CD4-positive, alpha-beta T cell treated with Interleukin-6 for 4 hours (primary cell): ENCODE data around the gene SLC35G2.
A peak's percentile ranks its signal among the peaks of the same experiment; 100 is the strongest.
"Not testable (repeated sequence)": the region's sequence is repeated elsewhere in the genome, so short reads cannot be mapped to it uniquely, and the experiment has no call there.

Experiments
- DNase-seq: peaks from one replicate; pipeline ENCODE4 v3.0.0-alpha.2; 2020; ENCODE audit warnings: mixed read lengths

The SLC35G2 gene

DNA sequence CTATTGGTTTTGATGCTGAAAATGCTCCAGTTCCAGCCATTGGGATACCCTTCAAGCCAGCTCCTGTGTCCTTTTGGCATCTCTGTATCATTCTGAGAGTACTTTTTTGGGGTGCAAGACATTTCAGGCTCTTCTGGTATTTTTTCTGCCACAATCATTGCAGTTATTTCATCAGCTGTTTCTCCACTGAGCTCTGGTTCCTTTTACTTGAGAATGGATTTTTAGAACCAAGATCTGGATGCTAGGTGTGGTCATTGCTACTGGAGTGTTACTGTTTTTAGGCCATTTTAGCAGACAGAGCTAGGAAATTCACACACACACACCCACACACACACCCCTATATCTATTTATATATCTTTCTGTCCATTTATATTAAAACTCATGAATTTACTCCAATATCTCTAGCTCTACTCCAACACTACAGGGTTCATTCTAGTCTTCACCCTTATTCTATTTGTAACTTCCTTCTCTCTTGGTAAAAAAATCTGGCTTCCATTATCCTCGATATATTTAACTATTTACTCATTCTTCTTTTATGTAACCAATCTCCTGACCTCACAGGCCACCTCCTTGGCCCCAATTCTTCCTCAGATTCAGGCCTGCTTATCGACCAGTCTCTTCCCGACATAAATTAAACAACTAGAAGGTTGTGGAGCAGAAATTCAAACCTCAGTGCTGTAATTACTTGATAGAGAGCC lies 17.0 kb downstream of the SLC35G2 start:
- no peak for DNase-seq

- DNase-seq = no peak
Observed at GRCh38 chr3:136836511-136837156, 17.7 kb downstream of the SLC35G2 start.

- DNase-seq = no peak
Observed at GRCh38 chr3:136838641-136839555, 20.0 kb downstream of the SLC35G2 start.

- no peak for DNase-seq
Observed at GRCh38 chr3:136839556-136839931, 20.6 kb downstream of the SLC35G2 start.

DNA sequence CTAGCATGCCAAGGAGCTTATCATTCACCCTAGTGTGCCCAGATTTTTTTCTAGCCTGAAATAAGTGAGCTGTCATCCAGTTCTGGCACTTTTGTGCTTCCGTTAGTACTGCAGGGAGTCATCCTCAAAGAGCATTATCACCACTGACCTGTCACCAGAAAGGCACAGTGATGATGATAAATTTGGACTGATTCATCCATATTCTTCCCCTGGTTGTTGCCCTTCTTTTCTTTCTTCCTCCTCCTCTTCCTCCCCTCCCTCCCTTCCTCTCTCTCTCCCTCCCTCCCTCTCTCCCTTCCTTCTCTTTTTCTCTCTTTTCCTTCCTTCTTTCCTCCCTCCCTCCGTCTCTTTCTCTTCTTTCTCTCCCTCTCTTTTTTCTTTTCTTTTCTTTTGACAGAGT lies 21.3 kb downstream of the SLC35G2 start:
- DNase-seq = no peak

- DNase-seq = no peak
Observed at GRCh38 chr3:136842294-136842693, 23.4 kb downstream of the SLC35G2 start.

DNA sequence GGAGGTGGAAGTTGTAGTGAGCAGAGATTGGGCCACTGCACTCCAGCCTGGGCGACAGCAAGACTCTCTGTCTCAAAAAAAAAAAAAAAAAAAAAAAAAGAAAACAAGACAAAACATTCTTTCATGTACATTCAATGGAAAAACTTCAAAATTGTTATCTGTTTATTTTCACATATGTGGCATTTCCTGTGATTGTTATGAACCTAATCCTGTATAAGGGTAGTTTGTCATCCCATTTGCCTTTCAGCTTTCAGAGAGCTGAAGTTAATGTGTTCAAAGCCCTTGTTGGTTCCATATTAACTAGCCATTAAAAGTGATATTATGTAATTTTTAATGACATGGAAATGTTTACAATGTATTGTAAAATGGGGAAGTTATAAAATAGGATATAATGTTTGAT lies 25.8 kb downstream of the SLC35G2 start:
- DNase-seq = no peak

DNA sequence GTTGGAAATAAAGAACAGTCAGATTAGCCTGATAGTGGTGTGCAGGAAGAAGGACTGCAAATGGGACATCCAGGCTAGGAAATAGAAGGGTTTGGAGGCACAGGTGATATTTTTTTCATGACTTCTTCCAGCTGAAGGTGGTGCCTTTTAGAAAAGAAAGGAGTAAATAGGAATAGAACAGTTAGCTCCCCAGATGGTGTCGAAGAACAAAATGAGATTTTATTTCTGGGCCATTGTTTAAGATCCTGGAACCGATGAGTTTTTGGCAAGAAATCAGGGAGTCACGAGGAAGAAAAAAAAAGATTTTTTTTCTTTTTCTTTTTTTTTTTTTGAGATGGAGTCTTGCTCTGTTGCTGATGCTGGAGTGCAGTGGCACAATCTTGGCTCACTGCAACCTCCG lies 33.3 kb downstream of the SLC35G2 start:
- no peak for DNase-seq

DNA sequence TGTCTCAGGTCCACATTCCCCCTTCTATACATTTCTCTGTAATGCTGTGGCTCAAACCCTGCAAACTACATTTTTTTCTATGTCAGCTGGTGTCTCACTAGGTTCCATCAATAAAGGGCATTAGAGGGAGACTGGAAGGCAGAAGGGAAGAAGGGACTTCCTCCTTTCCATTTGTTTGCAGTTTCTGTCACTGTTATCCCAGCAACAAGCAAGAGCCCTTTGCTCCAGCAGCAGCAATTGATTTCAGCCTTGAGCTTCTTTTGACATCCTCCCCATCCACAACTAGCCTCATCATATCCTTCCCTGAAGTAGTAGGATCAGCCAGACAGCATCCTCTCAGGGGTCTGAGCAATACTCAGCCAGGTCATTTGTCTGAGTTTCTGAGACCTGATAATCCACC lies 37.7 kb downstream of the SLC35G2 start:
- no peak for DNase-seq

DNA sequence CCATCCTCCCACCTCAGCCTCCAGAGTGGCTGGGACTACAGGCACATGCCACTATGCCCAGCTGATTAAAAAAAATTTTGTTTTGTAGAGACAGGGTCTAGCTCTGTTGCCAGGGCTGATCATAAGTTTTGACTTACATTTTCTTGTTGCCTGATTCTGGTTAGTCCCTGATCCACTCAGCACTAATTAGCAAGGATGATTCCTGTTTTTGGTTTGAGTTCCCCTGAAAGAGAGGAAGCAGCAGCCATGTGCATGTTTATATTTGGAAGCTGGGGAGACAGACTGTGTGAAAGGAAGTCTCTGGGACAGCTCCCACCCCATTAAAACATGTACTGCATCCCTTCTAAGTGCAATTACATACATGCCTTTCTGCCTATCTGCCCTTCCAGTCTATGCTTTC lies 39.5 kb downstream of the SLC35G2 start:
- DNase-seq = no peak

DNA sequence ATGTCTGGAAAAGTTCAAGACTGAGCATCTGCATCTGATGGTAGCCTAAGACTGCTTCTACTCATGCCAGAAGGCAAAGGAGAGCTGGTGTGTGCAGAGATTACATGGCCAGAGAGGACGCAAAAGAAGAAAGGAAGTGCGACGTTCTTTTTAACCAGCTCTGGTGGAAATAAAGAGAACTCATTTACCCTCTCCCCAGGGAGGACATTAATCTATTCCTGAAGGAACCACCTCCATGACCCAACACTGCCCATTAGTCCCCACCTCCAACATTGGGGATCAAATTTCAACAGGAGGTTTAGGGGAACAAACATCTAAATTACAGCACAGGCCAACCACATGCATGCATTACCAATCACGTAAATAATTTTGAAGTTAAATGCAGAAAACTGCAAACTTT lies 41.6 kb downstream of the SLC35G2 start:
- no peak for DNase-seq

GRCh38 chr3:136861890-136862616 lies 43.1 kb downstream of the SLC35G2 start, which contains the start of gene NCK1:
Gene NCK1, plus strand, starts transcription at chr3:136862208. Its CDS starts 65,794 bp downstream, at chr3:136928002.
- peak; percentile 98 for DNase-seq

GRCh38 chr3:136862617-136863322 lies 43.8 kb downstream of the SLC35G2 start:
- DNase-seq = peak; percentile 52

DNA sequence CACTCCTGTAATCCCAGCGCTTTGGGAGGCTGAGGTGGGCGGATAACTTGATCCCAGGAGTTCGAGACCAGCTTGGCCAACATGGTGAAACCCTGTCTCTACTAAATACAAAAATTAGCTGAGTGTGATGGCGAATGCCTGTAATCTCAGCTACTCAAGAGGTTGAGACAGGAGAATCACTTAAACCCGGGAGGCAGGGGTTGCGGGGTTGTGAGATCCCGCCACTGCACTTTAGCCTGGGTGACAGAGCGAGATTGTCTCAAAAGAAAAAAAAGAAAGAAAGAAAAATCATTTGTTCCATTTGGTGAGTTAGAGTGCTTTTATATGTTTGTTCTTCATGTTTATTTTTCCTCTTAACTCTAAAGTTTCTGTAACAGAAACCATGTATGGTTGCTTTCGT lies 50.4 kb downstream of the SLC35G2 start:
- DNase-seq = no peak

DNA sequence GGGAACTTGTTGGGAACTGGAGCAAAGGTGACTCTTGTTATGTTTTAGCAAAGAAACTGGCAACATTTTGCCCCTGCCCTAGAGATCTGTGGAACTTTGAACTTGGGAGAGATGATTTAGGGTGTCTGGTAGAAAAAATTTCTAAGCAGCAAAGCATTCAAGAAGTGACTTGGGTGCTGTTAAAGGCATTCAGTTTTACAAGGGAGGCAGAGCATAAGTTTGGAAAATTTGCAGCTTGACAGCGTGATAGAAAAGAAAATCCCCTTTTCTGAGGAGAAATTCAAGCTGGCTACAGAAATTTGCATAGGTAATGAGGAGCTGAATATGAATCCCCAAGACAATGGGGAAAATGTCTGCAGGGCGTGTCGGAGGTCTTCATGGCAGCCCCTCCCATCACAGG lies 53.3 kb downstream of the SLC35G2 start:
- not testable (repeated sequence) for DNase-seq

- DNase-seq = not testable (repeated sequence)
Observed at GRCh38 chr3:136879510-136879909, 60.6 kb downstream of the SLC35G2 start.

GRCh38 chr3:136882571-136882970 lies 63.6 kb downstream of the SLC35G2 start:
- DNase-seq = no peak

DNA sequence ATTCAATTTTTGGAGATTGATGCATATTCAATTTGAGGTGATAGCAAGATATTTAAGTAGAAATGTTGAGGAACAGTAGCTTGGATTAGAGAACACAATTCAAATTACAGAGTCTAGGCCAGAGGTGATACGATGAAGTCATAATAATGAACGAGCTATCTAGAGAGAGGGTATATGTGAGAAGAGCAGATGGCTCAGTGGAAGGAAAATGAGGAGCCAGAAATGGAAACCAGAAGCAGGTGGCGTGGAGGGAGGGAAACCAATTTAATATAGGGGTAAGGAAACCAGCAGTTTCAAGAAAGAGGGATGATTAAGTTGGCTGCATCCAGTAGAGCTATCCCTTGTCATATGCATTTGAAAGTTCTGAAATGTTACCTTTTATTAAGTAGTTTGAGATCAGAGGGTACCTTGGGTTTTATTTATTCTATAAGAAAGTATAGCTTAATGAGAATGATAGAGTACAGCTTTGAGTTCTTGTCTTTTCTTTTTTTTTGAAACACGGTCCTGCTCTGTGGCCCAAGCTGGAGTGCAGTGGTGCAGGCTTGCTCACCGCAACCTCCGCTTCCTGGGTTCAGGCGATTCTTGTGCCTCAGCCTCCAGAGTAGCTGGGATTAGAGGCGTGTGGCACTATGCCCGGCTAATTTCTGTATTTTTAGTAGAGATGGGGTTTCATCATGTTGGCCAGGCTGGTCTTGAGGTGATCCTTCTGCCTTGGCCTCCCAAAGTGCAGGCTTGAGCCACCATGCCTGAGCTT lies 65.2 kb downstream of the SLC35G2 start:
- no peak for DNase-seq

GRCh38 chr3:136885357-136886213 lies 66.7 kb downstream of the SLC35G2 start:
- peak; percentile 19 for DNase-seq

DNA sequence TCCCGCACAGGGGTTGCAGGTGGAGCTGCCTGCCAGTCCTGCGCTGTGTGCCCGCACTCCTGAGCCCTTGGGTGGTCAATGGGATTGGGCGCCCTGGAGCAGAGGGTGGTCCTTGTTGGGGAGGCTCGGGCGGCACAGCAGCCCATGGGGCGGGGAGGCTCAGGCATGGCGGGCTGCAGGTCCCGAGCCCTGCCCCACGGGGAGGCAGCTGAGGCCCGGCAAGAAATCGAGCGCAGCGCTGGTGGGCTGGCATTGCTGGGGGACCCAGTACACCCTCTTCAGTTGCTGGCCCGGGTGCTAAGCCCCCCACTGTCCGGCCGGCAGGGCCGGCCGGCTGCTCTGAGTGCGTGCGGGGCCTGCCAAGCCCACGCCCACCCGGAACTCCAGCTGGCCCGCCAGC lies 71.0 kb downstream of the SLC35G2 start:
- DNase-seq = no peak
